Heart left ventricle (tissue), 16 donors: ENCODE measurements around the gene YIF1B. TPM values are rescaled to one million over a fixed set of nuclear protein-coding genes. Genes with fewer than 3 reads are reported as not detected.
"Not testable (repeated sequence)": the region's sequence is repeated elsewhere in the genome, so short reads cannot be mapped to it uniquely, and the experiment has no call there.

Source experiments
- ATAC-seq, 4 donors: fragments of 200-7000 bp; cut with Tn5 transposase; one replicate each; pipeline ENCODE4 v1.9.1; 2020 to 2022; ENCODE audit warnings: moderate library complexity in 4 of 4, mild to moderate bottlenecking in 3 of 4, moderate number of reproducible peaks in 1 of 4
- DNase-seq, 5 donors: peaks; one replicate each; pipeline ENCODE4 v3.0.0-alpha.2; 2020
- H3K27ac ChIP-seq, 12 donors: fragments of 200-600 bp; sonication (generic) in 4 of 12; one replicate each; pipeline versions ENCODE4 v1.5.0 to v1.8.0; 2016 to 2022; ENCODE audit warnings: mild to moderate bottlenecking in 2 of 12
- H3K27me3 ChIP-seq, 9 donors: fragments of 200-600 bp; sonication (generic) in 2 of 9; one replicate each; pipeline versions ENCODE4 v1.5.1 to v1.8.0; 2016 to 2022; ENCODE audit warnings: mild to moderate bottlenecking in 3 of 9
- H3K36me3 ChIP-seq, 9 donors: fragments of 200-600 bp; sonication (generic) in 2 of 9; one replicate each; pipeline versions ENCODE4 v1.5.0 to v1.8.0; 2018 to 2022; ENCODE audit warnings: mild to moderate bottlenecking in 2 of 9
- H3K4me1 ChIP-seq, 12 donors: fragments of 200-600 bp; sonication (generic) in 4 of 12; one replicate each; pipeline versions ENCODE4 v1.5.0 to v1.8.0; 2016 to 2022; ENCODE audit warnings: mild to moderate bottlenecking in 3 of 12
- H3K4me3 ChIP-seq, 12 donors: fragments of 200-600 bp; sonication (generic) in 4 of 12; one replicate each; pipeline versions ENCODE4 v1.5.0 to v1.8.0; 2017 to 2022; ENCODE audit warnings: mild to moderate bottlenecking in 9 of 12, moderate library complexity in 4 of 12
- H3K9me3 ChIP-seq, 12 donors: fragments of 200-600 bp; sonication (generic) in 4 of 12; one replicate each; pipeline versions ENCODE4 v1.5.0 to v1.8.0; 2016 to 2022; ENCODE audit warnings: mild to moderate bottlenecking in 1 of 12
- CTCF ChIP-seq, 12 donors: fragments of 200-600 bp; sonication (generic) in 4 of 12; IDR thresholded peaks; one replicate each; pipeline versions ENCODE4 v1.5.0 to v1.8.0; 2018 to 2022; ENCODE audit warnings: antibody characterized with exemption in 12 of 12, mild to moderate bottlenecking in 5 of 12
- POLR2A ChIP-seq, 2 donors: fragments of 450-650 bp; IDR thresholded peaks; one replicate each; pipeline ENCODE4 v1.6.1; 2017; ENCODE audit warnings: antibody characterized with exemption in 2 of 2, mild to moderate bottlenecking in 2 of 2, moderate library complexity in 2 of 2
- WGBS, 4 donors: extraction: QIAGEN DNeasy Blood & Tissue Kit in 2 of 4; methylation state at CpG; one replicate each; pipeline versions ENCODE4 v1.1.5 to v1.1.7; 2013 to 2018; 5-methylcytosine and 5-hydroxymethylcytosine counted together
- intact Hi-C, 10 donors: fragments of 100-400 bp; cut with DNase I; formaldehyde crosslinking; loops; one replicate each; pipeline versions ENCODE4 v1.11.1 to v1.14.2; 2022
- polyA plus RNA-seq, 2 donors: library from polyadenylated mRNA; stranded (reverse); fragments of 200-250 nt; gene quantifications; one replicate each; pipeline ENCODE4 v1.2.3, GENCODE V29; 2013
- total RNA-seq, 9 donors: library from RNA; depleted of rRNA in 2 of 9; stranded (reverse); fragments of >200 nt in 2 of 9; fragmentation: NEBNext Ultra II Directional in 3 of 9; extraction: Animal tissue kit (Norgen Biotek cat#: 25700) in 3 of 9; gene quantifications; one replicate each; pipeline versions ENCODE4 v1.1.0 to v1.2.4, GENCODE V29; 2016 to 2023
- donor health status: ischemic (EF 13 %, LVEDD 7.1; RV severe dilation, severe dysfunction).
- donor health status: healthy with polysubstance abuse.
- donor health status: DM: no; HTN: yes; CAD: no.
- donor health status: DM: no; HTN: no; CAD: no.
- donor health status: ischemic (EF 25% LVEDD 6.9; RV normal size, moderate dysfunction).
- donor health status: ischemic (EF 25% LVEDD 5.7; RV mildly dilated, moderate dysfunction).
- donor health status: healthy.
- donor health status: DM: yes; HTN: yes; CAD: no.
- donor health status: ischemic (EF 35%, LVEDD 5.7; RV mildly dilated, moderate dysfunction).
- donor health status: nonischemic (EF 11% LVEDD 7.7; RV severe dilation, severe dysfunction).
- donor health status: DM: yes; HTN: yes; CAD: no.
- donor health status: PGD.
- donor health status: ischemic (EF 29% LVEDD 5.4; RV normal size, mild dysfunction).
- donor health status: nonischemic (EF 23%, LVEDD 6.1; RV moderate dilation, normal function).

Gene YIF1B
- total and polyA plus RNA-seq, 11 donors: 26.4 to 113 (median 32.5) TPM

GRCh38 chr19:38264486-38265212 lies 51.1 kb downstream of the YIF1B start, which contains the start of gene SPINT2:
Gene SPINT2, plus strand, starts transcription at chr19:38264573. Its CDS starts 320 bp downstream, at chr19:38264893.
- Histone ChIP-seq H3K4me3 (peak within 1 kb of the TSS; percentile 19 to 75 (median 58)), H3K27ac (peak within 1 kb of the TSS in 9 of 12 donors; percentile 3 to 89 (median 46)), H3K36me3 (no peaks in the 10 kb centered on the region), H3K9me3 (no peaks in the 10 kb centered on the region), H3K4me1 (peaks cover 4 to 21% (median 11%) of the 10 kb centered on the region in 12 donors), H3K27me3 (no peaks in the 10 kb centered on the region)
- TF ChIP-seq POLR2A (IDR thresholded peaks at IDR 0.05): no peak
- no peak for TF ChIP-seq CTCF (IDR thresholded peaks at IDR 0.05)
- no peak for DNase-seq
- ATAC-seq: peak; percentile 21 to 67 (median 28)
- WGBS, 4 donors: 12 to 31% (median 20%) methylated on average over 36 to 78 of the region's 78 CpGs
- intact Hi-C loops: no loop called here

- Histone ChIP-seq H3K27me3 (no peaks in the 10 kb centered on the region), H3K36me3 (no peaks in the 10 kb centered on the region), H3K4me3 (peak overlapping the region; percentile 19 to 75 (median 58)), H3K27ac (peak overlapping the region in 8 of 12 donors; percentile 3 to 89 (median 48)), H3K4me1 (peaks cover 4 to 21% (median 11%) of the 10 kb centered on the region in 12 donors), H3K9me3 (no peaks in the 10 kb centered on the region)
- DNase-seq: peak in 2 of 5 donors; percentile 35 to 45
- ATAC-seq: peak; percentile 5 to 78 (median 68)
- TF ChIP-seq POLR2A (IDR thresholded peaks at IDR 0.05) (no peak), CTCF (IDR thresholded peaks at IDR 0.05) (no peak)
- 9 to 33% (median 14%) methylated on average over 10 to 34 of the region's 34 CpGs for WGBS, 4 donors
- intact Hi-C loops: no loop called here
Measured at GRCh38 chr19:38263689-38264485, 51.9 kb downstream of the YIF1B start.

- no peak for DNase-seq
- no peak overlapping the region for H3K4me3 ChIP-seq
- TF ChIP-seq CTCF (IDR thresholded peaks at IDR 0.05) (no peak), POLR2A (IDR thresholded peaks at IDR 0.05) (no peak)
- WGBS, 4 donors: 94 to 97% (median 96%) methylated on average over 7 of the region's 7 CpGs
- H3K36me3 ChIP-seq: no peaks in the 10 kb centered on the region
- H3K27me3 ChIP-seq: no peaks in the 10 kb centered on the region
- ATAC-seq: no peak
- no peaks in the 10 kb centered on the region for H3K9me3 ChIP-seq
- intact Hi-C loops: no loop called here
- H3K4me1 ChIP-seq: peaks cover 4 to 21% (median 11%) of the 10 kb centered on the region in 12 donors
- no peak overlapping the region for H3K27ac ChIP-seq
Measured at GRCh38 chr19:38262585-38263268, 53.0 kb downstream of the YIF1B start.

- ATAC-seq, DNase-seq, H3K36me3 ChIP-seq, H3K27me3 ChIP-seq, H3K4me3 ChIP-seq, intact Hi-C loops, H3K9me3 ChIP-seq, H3K27ac ChIP-seq: not testable (repeated sequence)
- WGBS, 4 donors: 88 to 96% (median 91%) methylated on average over 12 of the region's 12 CpGs
- H3K4me1 ChIP-seq: peaks cover 4 to 21% (median 12%) of the 10 kb centered on the region in 12 donors
Measured at GRCh38 chr19:38261942-38262341, 53.8 kb downstream of the YIF1B start.
